Stimulated activated CD8-positive, alpha-beta memory T cell treated with anti-CD3 and anti-CD28 coated beads, Interleukin-7, amount 100 ng/mL, for 4 hours (primary cell): ENCODE results near the gene KCNG2.
"Not testable (repeated sequence)": the region's sequence is repeated elsewhere in the genome, so short reads cannot be mapped to it uniquely, and the experiment has no call there.

Experiments
- DNase-seq, 2 donors: peaks; one replicate each; pipeline ENCODE4 v3.0.0-alpha.2; 2020; ENCODE audit warnings: low read depth in 2 of 2

The KCNG2 gene

GRCh38 chr18:79869591-79870300 lies 72.0 kb downstream of the KCNG2 start:
- DNase-seq = no peak

GRCh38 chr18:79870301-79871025 lies 72.7 kb downstream of the KCNG2 start:
- DNase-seq = no peak

DNA sequence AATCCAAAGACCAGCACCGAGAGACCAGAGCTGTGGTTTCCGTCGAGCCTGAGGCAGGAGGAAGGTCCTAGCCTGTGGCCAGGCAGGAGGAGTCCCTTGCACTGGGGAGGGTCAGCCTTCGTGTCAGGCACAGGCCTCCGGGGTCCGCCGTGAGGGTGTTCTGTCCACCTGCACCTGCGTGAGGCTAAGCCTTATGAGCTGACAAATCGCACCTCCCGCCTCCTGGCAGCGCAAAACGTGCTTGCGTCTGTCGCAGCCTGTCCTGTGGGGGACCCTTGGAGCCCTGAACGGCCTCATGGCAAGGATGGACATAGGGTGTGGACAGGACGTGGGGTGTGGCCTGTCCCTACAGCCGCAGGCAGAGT lies 73.3 kb downstream of the KCNG2 start:
- no peak for DNase-seq

- DNase-seq = no peak
Measured at GRCh38 chr18:79871481-79872091, 73.8 kb downstream of the KCNG2 start.

DNA sequence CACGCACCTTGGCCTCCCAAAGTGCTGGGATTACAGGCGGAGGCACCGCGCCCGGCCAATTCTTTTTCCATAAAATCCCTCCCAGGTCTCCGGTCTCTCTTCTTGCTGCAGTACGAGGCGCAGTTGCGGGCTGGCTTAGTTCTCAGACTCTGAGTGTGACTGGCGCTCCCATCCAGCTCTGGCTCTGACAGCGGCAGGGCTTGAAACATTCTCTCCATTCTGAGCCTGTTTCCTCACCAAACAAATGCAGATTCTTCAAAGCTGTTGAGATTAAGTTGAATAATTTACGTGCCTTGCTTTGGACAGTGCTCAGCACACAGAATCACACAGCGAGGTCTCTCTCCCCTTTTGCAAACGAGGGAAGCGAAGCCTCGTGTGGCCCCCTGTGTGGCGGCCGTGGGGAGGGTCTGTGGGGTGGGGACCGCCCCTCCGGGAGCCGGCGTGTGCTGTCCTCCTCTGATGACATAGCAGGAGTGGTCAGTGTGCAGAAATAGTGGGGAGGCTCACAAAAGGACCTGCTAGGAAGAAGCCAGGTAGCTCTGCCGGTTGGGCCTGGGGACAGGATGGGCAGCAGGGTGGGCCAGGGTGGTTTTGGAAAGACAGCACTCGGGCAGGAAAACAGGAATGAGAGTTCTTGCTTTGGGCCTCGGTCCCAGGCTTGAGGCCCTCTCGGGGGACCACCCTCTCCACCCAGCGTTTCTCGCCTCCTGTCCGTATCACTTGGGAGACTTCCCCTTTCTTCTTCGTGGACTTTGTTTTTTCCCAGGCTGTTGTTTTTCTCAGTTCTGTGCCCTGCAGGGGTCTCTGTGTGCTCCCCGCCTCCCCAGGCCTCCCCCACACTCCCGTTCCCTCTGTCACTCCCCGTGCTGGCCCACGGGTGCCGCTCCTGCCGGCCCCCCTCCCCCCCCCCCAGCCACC lies 75.0 kb downstream of the KCNG2 start:
- no peak for DNase-seq

- no peak for DNase-seq
Measured at GRCh38 chr18:79873449-79874110, 75.8 kb downstream of the KCNG2 start.

DNA sequence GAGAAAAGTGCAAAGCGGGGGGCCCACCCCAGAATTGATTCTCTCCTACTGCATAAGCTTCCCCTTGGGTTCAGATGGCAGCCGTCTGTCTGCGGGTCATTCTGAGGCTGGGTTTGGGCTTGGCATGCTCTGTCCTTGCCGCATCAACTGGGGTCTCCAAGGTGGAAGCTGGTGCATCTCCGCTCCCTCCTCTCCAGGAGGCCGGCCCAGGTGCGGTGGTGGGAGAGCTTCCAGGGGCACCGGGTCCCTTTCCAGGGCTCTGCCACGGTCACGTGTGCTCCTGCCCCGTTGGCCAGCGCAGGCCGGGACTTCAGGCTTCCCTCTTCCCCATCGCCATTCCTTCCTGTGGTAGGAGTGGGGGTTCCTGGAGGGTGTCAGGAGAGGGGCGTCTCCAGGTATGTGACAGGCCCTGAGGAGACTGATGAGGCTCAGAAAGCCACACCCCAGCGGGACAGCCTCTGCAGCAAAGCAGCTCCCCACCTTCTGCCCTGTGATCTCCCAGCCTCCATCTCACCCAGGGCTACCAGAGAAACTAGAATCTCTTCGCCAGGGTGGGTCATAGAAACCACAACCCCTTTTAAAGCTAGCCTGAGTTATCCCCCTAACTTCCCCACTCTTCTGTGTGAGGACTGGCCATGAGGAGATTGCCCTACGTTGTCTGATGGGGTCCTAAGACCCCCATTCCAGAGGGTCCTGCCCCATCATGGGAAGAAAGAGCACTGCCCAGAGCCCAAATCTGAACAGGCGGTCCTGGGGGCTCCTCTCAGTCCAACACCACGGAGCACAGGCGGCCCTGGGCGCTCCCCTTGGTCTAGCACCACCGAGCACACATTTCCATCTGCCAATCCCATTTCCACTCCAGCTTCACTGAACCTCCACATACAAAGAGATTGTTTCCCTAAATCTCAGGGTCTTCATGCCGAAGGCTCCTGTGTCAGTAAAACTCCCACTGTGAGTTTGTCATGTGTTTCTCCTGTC lies 77.1 kb downstream of the KCNG2 start:
- no peak for DNase-seq

- no peak for DNase-seq
Measured at GRCh38 chr18:79875531-79875919, 77.8 kb downstream of the KCNG2 start.

GRCh38 chr18:79875931-79876461 lies 78.3 kb downstream of the KCNG2 start:
- DNase-seq = no peak

DNA sequence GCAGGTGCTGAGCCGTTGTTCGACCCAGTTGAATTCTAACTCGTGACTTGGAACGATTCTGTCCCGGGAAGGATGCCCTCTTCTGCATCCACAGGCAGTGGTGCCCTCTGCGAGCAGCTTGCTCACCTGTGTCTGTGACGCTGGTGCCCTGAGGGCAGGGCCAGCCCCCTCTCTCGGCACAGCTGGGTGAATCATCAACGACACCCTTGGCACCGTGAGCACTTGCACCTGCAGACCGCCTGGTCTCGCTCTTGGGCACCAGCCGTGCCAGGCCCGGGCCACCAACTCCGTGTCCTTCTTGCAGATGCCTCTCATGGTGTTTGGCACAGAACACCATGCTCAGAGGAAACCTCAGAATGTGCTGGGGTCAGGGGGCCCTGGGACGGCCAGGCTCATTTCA lies 78.8 kb downstream of the KCNG2 start:
- DNase-seq = no peak

DNA sequence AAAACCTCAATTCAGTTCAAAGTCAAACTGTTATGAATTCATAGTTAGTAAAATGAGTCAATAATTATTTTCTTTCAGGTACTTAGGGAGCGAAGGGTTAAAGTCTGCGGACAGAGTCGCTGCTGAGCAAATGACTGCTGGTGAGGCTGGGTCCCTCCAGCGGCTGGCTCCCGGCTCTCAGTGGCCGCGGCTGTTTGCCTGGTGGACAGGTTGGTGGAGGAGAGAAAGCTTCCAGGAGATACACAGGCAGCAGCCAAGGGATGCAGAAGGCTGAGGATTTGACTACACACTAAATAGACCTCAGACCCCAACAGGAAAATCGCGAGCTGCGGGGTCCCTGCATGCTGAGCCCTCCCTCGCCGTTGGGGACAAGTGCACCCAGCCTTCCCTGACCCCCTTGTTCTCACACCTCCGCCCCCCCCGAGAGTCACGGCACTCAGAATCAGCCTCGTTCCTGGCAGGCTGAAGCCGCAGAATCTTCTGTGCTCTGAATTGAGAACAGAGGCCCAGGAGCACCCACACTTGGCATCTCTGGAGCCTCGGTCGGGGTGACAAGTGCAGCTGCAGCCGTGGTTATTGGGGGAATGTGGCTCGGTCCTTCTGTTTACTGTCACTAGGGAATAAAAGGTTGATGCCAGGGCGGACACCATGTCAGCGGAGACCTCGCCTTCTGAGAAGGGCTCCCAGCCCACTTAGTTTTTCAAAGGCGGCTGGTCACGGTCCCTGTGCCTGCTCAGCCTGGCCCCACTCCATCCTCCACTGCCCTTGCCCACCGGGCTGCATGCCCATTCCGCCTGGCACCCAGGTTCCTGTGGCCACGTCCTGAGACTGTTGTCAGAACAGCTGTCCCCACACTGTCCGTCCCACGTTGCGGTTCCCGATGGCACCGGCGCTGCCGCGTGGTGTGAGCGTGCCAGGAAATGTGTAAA lies 79.7 kb downstream of the KCNG2 start:
- DNase-seq = no peak

- DNase-seq = not testable (repeated sequence)
Measured at GRCh38 chr18:79878246-79878645, 80.5 kb downstream of the KCNG2 start.

GRCh38 chr18:79878741-79879378 lies 81.1 kb downstream of the KCNG2 start:
- DNase-seq = no peak

GRCh38 chr18:79879566-79879965 lies 81.8 kb downstream of the KCNG2 start:
- DNase-seq = no peak

DNA sequence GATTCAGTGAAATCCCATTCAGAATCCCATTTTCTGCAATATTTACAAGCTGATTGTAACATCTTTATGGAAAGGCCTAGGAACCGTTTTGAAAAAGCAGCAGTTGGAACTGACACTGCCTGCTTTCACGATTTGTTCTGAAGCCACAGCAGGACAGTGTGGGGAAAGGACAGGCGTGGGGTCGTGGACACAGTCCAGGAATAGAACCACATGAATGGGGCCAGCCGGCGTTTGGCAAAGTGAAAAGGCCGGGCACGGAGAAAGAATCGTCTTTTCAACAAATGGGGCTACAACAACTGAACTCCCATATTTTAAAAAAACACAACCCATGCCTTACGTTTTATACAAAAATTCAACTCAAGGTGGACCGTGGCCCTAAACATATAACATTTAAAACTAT lies 84.0 kb downstream of the KCNG2 start:
- no peak for DNase-seq

DNA sequence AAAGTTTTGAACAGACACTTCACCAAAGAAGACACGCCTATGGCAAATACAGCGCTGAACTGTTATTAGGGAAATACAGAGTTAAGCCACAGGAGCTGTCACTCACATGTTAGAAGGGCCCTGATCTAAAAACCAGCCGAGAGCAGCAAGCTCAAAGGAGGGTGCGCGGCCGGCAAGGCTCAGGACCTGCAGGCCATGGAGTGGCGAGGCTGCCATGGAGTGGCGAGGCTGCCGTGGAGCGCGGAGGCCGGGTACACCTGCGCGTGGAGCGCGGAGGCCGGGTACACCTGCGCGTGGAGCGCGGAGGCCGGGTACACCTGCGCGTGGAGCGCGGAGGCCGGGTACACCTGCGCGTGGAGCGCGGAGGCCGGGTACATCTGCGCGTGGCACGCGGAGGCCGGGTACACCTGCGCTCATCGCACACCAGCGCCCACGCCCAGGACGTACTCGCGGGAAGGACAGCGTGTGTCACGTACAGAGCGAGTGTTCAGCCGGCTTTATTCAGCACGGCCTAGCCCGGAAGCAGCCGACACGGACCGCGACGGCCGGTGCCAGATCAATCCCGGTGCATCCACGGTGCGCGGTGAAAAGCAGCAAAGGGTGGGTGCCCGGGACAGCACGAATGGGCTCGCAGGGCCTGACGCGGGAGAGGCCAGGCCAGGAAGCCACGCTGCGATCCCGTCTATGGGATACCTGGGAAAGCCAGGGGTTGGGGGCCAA lies 84.9 kb downstream of the KCNG2 start:
- no peak for DNase-seq

GRCh38 chr18:79883461-79884293 lies 85.9 kb downstream of the KCNG2 start:
- DNase-seq = no peak
